Epithelial cell of esophagus (primary cell): Measurements from ENCODE around the gene GCNT1.
A peak's percentile ranks its signal among the peaks of the same experiment; 100 is the strongest.
"Not testable (repeated sequence)": the region's sequence is repeated elsewhere in the genome, so short reads cannot be mapped to it uniquely, and the experiment has no call there.

Source experiments
- DNase-seq: peaks from one replicate; pipeline ENCODE4 v3.0.0; 2010; ENCODE audit warnings: low read depth
- H3K4me3 ChIP-seq: 2 replicates; pipeline ENCODE4 v1.5.1; 2011; ENCODE audit warnings: mild to moderate bottlenecking, low read length, control low read depth
- CTCF ChIP-seq: IDR thresholded peaks from 2 replicates; pipeline ENCODE4 v1.5.1; 2011; ENCODE audit warnings: low read depth, mild to moderate bottlenecking, low read length, control low read depth, inconsistent platforms; ENCODE audit not compliant: insufficient read depth; ENCODE audit errors: missing control alignments

GCNT1 gene

GRCh38 chr9:76466299-76466605 is 7.3 kb downstream of the GCNT1 start:
- no peak for DNase-seq
- TF ChIP-seq CTCF = no peak
- H3K4me3 ChIP-seq = no peak overlapping the region

GRCh38 chr9:76474419-76474818 is 15.4 kb downstream of the GCNT1 start:
- H3K4me3 ChIP-seq = no peak overlapping the region
- TF ChIP-seq CTCF = no peak
- no peak for DNase-seq

- TF ChIP-seq CTCF = no peak
- DNase-seq = no peak
- H3K4me3 ChIP-seq = no peak overlapping the region
Measured at GRCh38 chr9:76475686-76476085, 16.7 kb downstream of the GCNT1 start.

GRCh38 chr9:76477818-76478217 is 18.8 kb downstream of the GCNT1 start:
- not testable (repeated sequence) for H3K4me3 ChIP-seq, DNase-seq

- no peak overlapping the region for H3K4me3 ChIP-seq
- TF ChIP-seq CTCF = no peak
Measured at GRCh38 chr9:76478226-76478625, 19.2 kb downstream of the GCNT1 start.

GRCh38 chr9:76479337-76479736 is 20.4 kb downstream of the GCNT1 start:
- not testable (repeated sequence) for H3K4me3 ChIP-seq, DNase-seq

More at GRCh38 chr9:76478226-76478625, 19.2 kb downstream of the GCNT1 start:
- no peak for DNase-seq

GRCh38 chr9:76486151-76486550 is 27.2 kb downstream of the GCNT1 start:
- DNase-seq = no peak
- TF ChIP-seq CTCF = no peak
- H3K4me3 ChIP-seq = no peak overlapping the region

- DNase-seq = peak; percentile 30
- no peak for TF ChIP-seq CTCF
- H3K4me3 ChIP-seq = no peak overlapping the region
Measured at GRCh38 chr9:76490249-76490990, 31.4 kb downstream of the GCNT1 start.

GRCh38 chr9:76491056-76491455 is 32.1 kb downstream of the GCNT1 start:
- not testable (repeated sequence) for H3K4me3 ChIP-seq, DNase-seq

- not testable (repeated sequence) for DNase-seq, H3K4me3 ChIP-seq
Measured at GRCh38 chr9:76493496-76493895, 34.5 kb downstream of the GCNT1 start.
